IMR-90 (cell line): ENCODE results near the gene SLC25A34. TPM values are rescaled to one million over a fixed set of nuclear protein-coding genes. Genes with fewer than 3 reads are reported as not detected.

Experiments used
- ATAC-seq: fragments of 200-7000 bp; cut with Tn5 transposase; 2 replicates; pipeline ENCODE4 v1.9.1; 2020; ENCODE audit warnings: low read depth, mild to moderate bottlenecking, moderate library complexity
- BruUV-seq: library from RNA; stranded (reverse); fragments of 400-500 nt; replicated peaks from 2 replicates; lab custom pipeline; 2021; lab: Mats Ljungman, UMichigan
- CTCF ChIA-PET: fragments of 300-600 bp; formaldehyde crosslinking; extraction: SDS; loops from one replicate; lab custom pipeline; 2021; ENCODE audit warnings: antibody characterized with exemption; lab: Yijun Ruan, JAX
- POLR2A ChIA-PET: fragments of 300-600 bp; sonication (Branson Sonifier 250); formaldehyde crosslinking; loops from one replicate; lab custom pipeline; 2022; ENCODE audit warnings: antibody characterized with exemption; ENCODE audit not compliant: unreplicated experiment; lab: Charles Lee
- DNase-seq: peaks from one replicate; pipeline ENCODE4 v3.0.0; 2013
- H2AFZ ChIP-seq: replicated peaks from 2 replicates; pipeline ENCODE3; 2013; ENCODE audit warnings: low read length, mild to moderate bottlenecking; ENCODE audit not compliant: poor library complexity
- H2AK5ac ChIP-seq: 2 replicates; pipeline ENCODE4 v1.6.1; 2013; ENCODE audit warnings: low read depth, low read length, inconsistent platforms
- H2AK9ac ChIP-seq: replicated peaks from 2 replicates; pipeline ENCODE3; 2013; ENCODE audit warnings: mild to moderate bottlenecking, low read depth, low read length, moderate library complexity; ENCODE audit not compliant: poor library complexity
- H2BK120ac ChIP-seq: 2 replicates; pipeline ENCODE4 v1.6.1; 2013; ENCODE audit warnings: low read depth, low read length, inconsistent platforms
- H2BK15ac ChIP-seq: 3 replicates; pipeline ENCODE4 v1.6.1; 2013; ENCODE audit warnings: low read depth, low read length, inconsistent platforms
- H2BK20ac ChIP-seq: 2 replicates; pipeline ENCODE4 v1.6.1; 2013; ENCODE audit warnings: low read depth, mild to moderate bottlenecking, inconsistent platforms, low read length, moderate library complexity
- H2BK5ac ChIP-seq: 2 replicates; pipeline ENCODE4 v1.6.1; 2013; ENCODE audit warnings: mild to moderate bottlenecking, low read depth, low read length, inconsistent platforms; ENCODE audit not compliant: poor library complexity, severe bottlenecking
- H3K14ac ChIP-seq: replicated peaks from 2 replicates; pipeline ENCODE4 v1.6.1; 2013; ENCODE audit warnings: low read depth, low read length, inconsistent platforms
- H3K18ac ChIP-seq: 2 replicates; pipeline ENCODE4 v1.6.1; 2013; ENCODE audit warnings: low read depth, low read length, control low read depth
- H3K23ac ChIP-seq: 2 replicates; pipeline ENCODE4 v1.6.1; 2013; ENCODE audit warnings: low read depth, low read length, inconsistent platforms
- H3K27ac ChIP-seq: 2 replicates; pipeline ENCODE4 v1.5.1; 2013; ENCODE audit warnings: mild to moderate bottlenecking, control low read depth, low read length; ENCODE audit not compliant: insufficient read depth
- H3K27me3 ChIP-seq: 2 replicates; pipeline ENCODE4 v1.6.1; 2013; ENCODE audit warnings: low read length; ENCODE audit not compliant: control insufficient read depth, insufficient read depth
- H3K36me3 ChIP-seq: 2 replicates; pipeline ENCODE4 v1.6.1; 2013; ENCODE audit warnings: low read length, mixed read lengths; ENCODE audit not compliant: control insufficient read depth, insufficient read depth
- H3K4ac ChIP-seq: 2 replicates; pipeline ENCODE4 v1.6.1; 2013; ENCODE audit warnings: low read depth, low read length, inconsistent platforms
- H3K4me1 ChIP-seq: 2 replicates; pipeline ENCODE4 v1.6.1; 2013; ENCODE audit warnings: low read length, mixed read lengths; ENCODE audit not compliant: control insufficient read depth, insufficient read depth
- H3K4me2 ChIP-seq: 2 replicates; pipeline ENCODE4 v1.6.1; 2013; ENCODE audit warnings: low read depth, mild to moderate bottlenecking, control low read depth, low read length, moderate library complexity
- H3K4me3 ChIP-seq: 2 replicates; pipeline ENCODE4 v1.5.1; 2013; ENCODE audit warnings: low read depth, mild to moderate bottlenecking, control low read depth, low read length, moderate library complexity; ENCODE audit not compliant: insufficient read depth
- H3K56ac ChIP-seq: 2 replicates; pipeline ENCODE4 v1.6.1; 2013; ENCODE audit warnings: low read length, inconsistent platforms; ENCODE audit not compliant: insufficient read depth; ENCODE audit errors: extremely low read depth
- H3K79me1 ChIP-seq, 2 experiments: 2 replicates each; pipeline ENCODE4 v1.6.1; 2013; ENCODE audit warnings: low read length in 2 of 2, inconsistent platforms in 1 of 2, low read depth in 1 of 2
- H3K9ac ChIP-seq: 2 replicates; pipeline ENCODE4 v1.6.1; 2013; ENCODE audit warnings: low read depth, low read length, control low read depth
- H3K9me1 ChIP-seq: 2 replicates; pipeline ENCODE4 v1.6.1; 2013; ENCODE audit warnings: low read length, inconsistent platforms; ENCODE audit not compliant: insufficient read depth
- H3K9me3 ChIP-seq: 2 replicates; pipeline ENCODE4 v1.6.1; 2013; ENCODE audit warnings: low read length; ENCODE audit not compliant: control insufficient read depth, insufficient read depth
- H4K20me1 ChIP-seq: 2 replicates; pipeline ENCODE4 v1.6.1; 2013; ENCODE audit warnings: low read length, inconsistent platforms; ENCODE audit not compliant: insufficient read depth
- H4K5ac ChIP-seq: 2 replicates; pipeline ENCODE4 v1.6.1; 2013; ENCODE audit warnings: mild to moderate bottlenecking, low read depth, low read length, control low read depth
- H4K8ac ChIP-seq, 2 experiments: 2 replicates each; pipeline ENCODE4 v1.6.1; 2013; ENCODE audit warnings: low read depth in 2 of 2, low read length in 2 of 2, control low read depth in 1 of 2, inconsistent platforms in 1 of 2
- H4K91ac ChIP-seq: 2 replicates; pipeline ENCODE4 v1.6.1; 2013; ENCODE audit warnings: low read depth, low read length, inconsistent platforms; ENCODE audit not compliant: insufficient read depth
- BHLHE40 ChIP-seq: fragments of 150-350 bp; IDR thresholded peaks from 2 replicates; pipeline ENCODE4 v1.6.1; 2016; ENCODE audit warnings: mild to moderate bottlenecking, low read depth, low read length
- CTCF ChIP-seq: conservative IDR thresholded peaks from 2 replicates; pipeline ENCODE4 v1.5.1; 2012; ENCODE audit warnings: mild to moderate bottlenecking, low read depth, low read length, improper control_type of control experiment
- ELK1 ChIP-seq: fragments of 150-350 bp; IDR thresholded peaks from 2 replicates; pipeline ENCODE4 v1.6.1; 2016; ENCODE audit warnings: low read depth, mild to moderate bottlenecking, low read length, moderate library complexity, borderline replicate concordance
- FOS ChIP-seq: fragments of 150-350 bp; IDR thresholded peaks from 2 replicates; pipeline ENCODE4 v1.6.1; 2016; ENCODE audit warnings: low read depth, low read length
- POLR2A ChIP-seq: IDR thresholded peaks from 2 replicates; pipeline ENCODE4 v1.6.1; 2012; ENCODE audit warnings: mild to moderate bottlenecking, low read depth, low read length
- RCOR1 ChIP-seq: IDR thresholded peaks from 2 replicates; pipeline ENCODE4 v1.6.1; 2012; ENCODE audit warnings: mild to moderate bottlenecking, low read length, improper control_type of control experiment; ENCODE audit not compliant: insufficient replicate concordance
- RFX5 ChIP-seq: IDR thresholded peaks from 2 replicates; pipeline ENCODE4 v1.8.0; 2012; ENCODE audit warnings: low read depth, mild to moderate bottlenecking, low read length, moderate library complexity
- SMC3 ChIP-seq: fragments of 150-350 bp; IDR thresholded peaks from 2 replicates; pipeline ENCODE4 v1.6.1; 2016; ENCODE audit warnings: low read depth, mild to moderate bottlenecking, antibody characterized with exemption, low read length, moderate library complexity
- WGBS, 2 experiments: methylation state at CpG; one replicate each; pipeline versions ENCODE4 v1.1.5 to v1.1.7; 2013; ENCODE audit warnings: missing lambda C conversion rate in 2 of 2; ENCODE audit not compliant: insufficient read length in 1 of 2; ENCODE audit errors: extremely low coverage in 2 of 2; 5-methylcytosine and 5-hydroxymethylcytosine counted together
- dilution Hi-C: fragments of 300-500 bp; cut with HindIII; formaldehyde crosslinking; loops from one replicate; pipeline ENCODE4 v1.14.3; 2018; ENCODE audit warnings: low sequenced_read_pairs; ENCODE audit not compliant: unreplicated experiment
- in situ Hi-C: fragments of 300-500 bp; cut with MboI; formaldehyde crosslinking; loops from 3 replicates; pipeline ENCODE4 v1.14.3; 2019; ENCODE audit warnings: low sequenced_read_pairs, inconsistent platforms, mixed read lengths
- intact Hi-C: fragments of 100-400 bp; cut with micrococcal nuclease; formaldehyde crosslinking; loops from 2 replicates; pipeline ENCODE4 v1.10.0; 2022
- polyA plus RNA-seq, 3 experiments: library from polyadenylated mRNA; depleted of rRNA; stranded (reverse); fragments of >200 nt; gene quantifications; 2 replicates each; pipeline ENCODE4 v1.2.3, GENCODE V29; 2012; ENCODE audit warnings: low replicate concordance in 1 of 3
- total RNA-seq: library from RNA; depleted of rRNA; stranded (reverse); fragments of >200 nt; gene quantifications from 2 replicates; pipeline ENCODE4 v1.2.3, GENCODE V29; 2012
- TF ChIP-seq, protein P1 (sequence below): fragments of 150-350 bp; IDR thresholded peaks from 2 replicates; pipeline ENCODE4 v1.6.1; 2017; ENCODE audit warnings: mild to moderate bottlenecking, antibody characterized with exemption, low read length, low read depth

The SLC25A34 gene
- total and polyA plus RNA-seq, 2 of the 4 experiments (the other 2 are of a cell fraction): under 0.01 to 0.72 TPM

DNA sequence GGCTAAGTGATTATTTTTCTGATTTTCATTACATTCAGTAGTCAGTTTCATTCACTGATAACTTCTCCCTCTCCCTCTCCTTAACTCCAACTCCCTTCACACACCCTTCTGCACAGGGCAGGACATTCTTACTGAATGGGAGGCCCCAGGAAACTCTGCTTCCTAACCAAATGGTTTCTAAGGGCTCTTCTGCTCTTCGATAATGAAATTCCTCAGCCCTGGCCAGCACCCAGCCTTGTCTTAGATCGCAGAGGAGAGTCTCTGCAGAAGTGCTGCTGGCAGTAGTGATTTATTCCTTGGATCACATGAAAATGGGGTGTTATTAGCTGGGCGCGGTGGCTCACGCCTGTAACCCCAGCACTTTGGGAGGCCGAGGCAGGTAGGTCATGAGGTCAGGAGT lies 35.5 kb upstream of the SLC25A34 start:
- Histone ChIP-seq H3K4me1 (peaks cover 15% of the 10 kb centered on the region; the same call in 1 of the 2 replicates), H3K14ac (no peak overlapping the region), H3K27ac (no peak overlapping the region), H2AFZ (no peak overlapping the region), H3K56ac (no peak overlapping the region), H3K9me3 (no peaks in the 10 kb centered on the region), H4K5ac (no peak overlapping the region), H3K4me3 (no peak overlapping the region), H3K23ac (no peak overlapping the region), H3K36me3 (peaks cover 1% of the 10 kb centered on the region; the same call in 1 of the 2 replicates), H3K79me1 (peaks cover 43 to 75% of the 10 kb centered on the region in 2 experiments), H2BK120ac (no peak overlapping the region), H4K20me1 (peaks cover 34% of the 10 kb centered on the region), H3K9me1 (peaks cover 14% of the 10 kb centered on the region), H2BK15ac (no peak overlapping the region), H2BK20ac (no peak overlapping the region), H2AK9ac (no peak overlapping the region), H2BK5ac (no peak overlapping the region), H4K8ac (no peak overlapping the region), H3K18ac (no peak overlapping the region), H3K27me3 (no peaks in the 10 kb centered on the region), H3K4ac (no peak overlapping the region), H4K91ac (no peak overlapping the region), H2AK5ac (no peak overlapping the region), H3K9ac (no peak overlapping the region), H3K4me2 (no peak overlapping the region)
- POLR2A ChIA-PET: no interaction called here
- no CpG with 5 or more reads among the region's 6 CpGs for WGBS, 2 experiments
- BruUV-seq: no TSS peak
- CTCF ChIA-PET: no interaction called here
- in situ Hi-C loops: no loop called here
- DNase-seq (peak; percentile 34), ATAC-seq (no peak)
- intact Hi-C loops: loop anchor here (5.0 kb wide), 2 partner anchors 83 to 103 kb away; partner anchors contain the start of gene DDI2
- dilution Hi-C loops: no loop called here
- TF ChIP-seq RFX5 (no peak), RCOR1 (no peak), FOS (no peak), BHLHE40 (no peak), ELK1 (no peak), CTCF (no peak), POLR2A (no peak), SMC3 (no peak)
- TF ChIP-seq, protein P1, sequence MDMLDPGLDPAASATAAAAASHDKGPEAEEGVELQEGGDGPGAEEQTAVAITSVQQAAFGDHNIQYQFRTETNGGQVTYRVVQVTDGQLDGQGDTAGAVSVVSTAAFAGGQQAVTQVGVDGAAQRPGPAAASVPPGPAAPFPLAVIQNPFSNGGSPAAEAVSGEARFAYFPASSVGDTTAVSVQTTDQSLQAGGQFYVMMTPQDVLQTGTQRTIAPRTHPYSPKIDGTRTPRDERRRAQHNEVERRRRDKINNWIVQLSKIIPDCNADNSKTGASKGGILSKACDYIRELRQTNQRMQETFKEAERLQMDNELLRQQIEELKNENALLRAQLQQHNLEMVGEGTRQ: no peak
